Putamen (tissue), 1 donor: Measurements from ENCODE around the gene BTF3L4.
"Not testable (repeated sequence)": the region's sequence is repeated elsewhere in the genome, so short reads cannot be mapped to it uniquely, and the experiment has no call there.

Experiments used
- DNase-seq: peaks from one replicate; pipeline ENCODE4 v3.0.0-alpha.2; 2016; ENCODE audit warnings: low spot score

The BTF3L4 gene

DNA sequence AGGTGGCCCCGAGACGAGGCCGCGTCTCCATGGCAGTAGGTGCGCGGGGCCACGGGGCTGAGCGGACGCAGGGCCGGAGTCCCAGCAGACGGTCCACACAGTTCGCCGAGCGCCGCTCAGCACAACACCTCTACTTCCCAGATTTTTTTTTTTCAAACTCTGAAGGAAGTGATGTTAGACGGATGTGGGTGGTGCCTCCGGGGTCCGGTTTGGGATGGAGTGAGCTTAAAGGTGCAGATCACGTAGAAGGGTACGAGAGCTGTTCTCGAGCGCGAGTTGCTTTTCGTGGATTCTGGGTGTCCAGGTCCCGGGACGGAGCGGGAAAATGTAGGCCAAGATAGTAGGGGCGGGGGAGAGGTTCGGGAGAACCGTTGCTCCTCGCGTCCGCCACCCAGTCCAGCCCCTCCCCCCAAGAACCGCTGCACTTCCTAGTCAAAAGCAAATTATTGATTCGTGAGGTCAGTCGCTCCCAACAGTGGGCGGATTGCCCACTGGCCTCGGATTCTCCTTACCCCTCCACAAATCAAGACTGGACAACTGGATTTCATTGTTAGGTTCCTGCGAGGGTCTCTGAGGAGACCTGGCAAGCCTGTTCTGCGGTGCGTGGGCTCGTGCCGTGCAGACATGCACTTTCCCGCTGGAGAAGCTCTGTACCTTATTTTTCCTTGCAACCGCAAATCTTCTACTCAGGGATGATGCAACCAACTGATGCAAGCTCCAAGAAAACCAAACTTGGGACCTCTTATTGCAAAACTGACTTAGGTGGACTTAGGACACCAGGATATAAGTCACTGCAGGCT is 829 bp upstream of the BTF3L4 start, which contains the start of gene TXNDC12:
Gene TXNDC12, minus strand, starts transcription at position 126 of the 800 bp plus-strand sequence. Its CDS starts 95 bp downstream, at position 31.
- peak; percentile 88 for DNase-seq

DNA sequence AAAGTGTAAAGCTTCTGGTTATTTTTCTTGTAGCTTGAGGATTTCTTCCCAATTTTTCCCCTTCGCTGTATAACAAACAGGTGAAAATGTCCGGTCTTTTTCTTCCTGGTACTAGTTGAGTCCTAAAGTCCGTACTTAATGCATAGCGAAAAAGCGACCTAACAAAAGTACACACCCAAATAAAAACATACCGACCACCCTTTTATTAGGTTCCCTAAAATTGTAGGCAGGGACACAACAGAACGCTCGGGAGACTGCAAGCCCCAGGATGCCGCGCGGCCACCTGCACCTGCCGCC is 281 bp upstream of the BTF3L4 start:
- no peak for DNase-seq

DNA sequence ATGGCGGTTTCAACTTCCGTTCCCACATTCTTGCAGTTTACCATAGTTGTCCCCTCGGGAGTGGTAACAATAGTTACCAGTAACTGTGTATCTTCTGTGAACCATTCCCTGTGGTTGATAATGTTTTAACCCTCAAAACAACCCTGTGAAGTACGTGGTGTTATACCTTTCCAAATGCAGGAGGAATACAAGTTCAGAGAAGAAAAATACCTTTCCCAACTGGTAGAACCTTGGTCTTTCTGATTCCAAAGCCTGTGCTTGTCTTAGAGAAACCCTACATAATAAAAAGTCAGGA is 789 bp downstream of the BTF3L4 start:
- DNase-seq = no peak

DNA sequence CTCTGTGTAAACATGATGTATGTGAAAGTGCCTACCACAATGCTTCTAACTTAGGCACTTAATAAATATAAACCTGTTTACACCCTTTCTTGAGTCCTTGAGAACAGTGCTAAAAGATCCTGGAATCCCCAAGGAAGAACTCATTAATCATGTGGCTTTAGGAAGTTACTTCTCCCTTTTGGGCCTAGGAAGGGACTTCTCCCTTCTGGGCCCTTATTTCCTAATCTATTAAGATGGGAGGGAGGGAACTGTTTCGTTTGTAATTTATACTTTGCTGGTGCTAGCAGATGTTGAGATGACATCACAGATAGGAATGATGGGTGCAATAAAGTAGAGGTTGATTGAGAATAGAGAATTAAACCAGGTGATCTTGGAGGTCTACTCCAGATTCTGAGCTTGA is 1.2 kb downstream of the BTF3L4 start:
- no peak for DNase-seq

DNA sequence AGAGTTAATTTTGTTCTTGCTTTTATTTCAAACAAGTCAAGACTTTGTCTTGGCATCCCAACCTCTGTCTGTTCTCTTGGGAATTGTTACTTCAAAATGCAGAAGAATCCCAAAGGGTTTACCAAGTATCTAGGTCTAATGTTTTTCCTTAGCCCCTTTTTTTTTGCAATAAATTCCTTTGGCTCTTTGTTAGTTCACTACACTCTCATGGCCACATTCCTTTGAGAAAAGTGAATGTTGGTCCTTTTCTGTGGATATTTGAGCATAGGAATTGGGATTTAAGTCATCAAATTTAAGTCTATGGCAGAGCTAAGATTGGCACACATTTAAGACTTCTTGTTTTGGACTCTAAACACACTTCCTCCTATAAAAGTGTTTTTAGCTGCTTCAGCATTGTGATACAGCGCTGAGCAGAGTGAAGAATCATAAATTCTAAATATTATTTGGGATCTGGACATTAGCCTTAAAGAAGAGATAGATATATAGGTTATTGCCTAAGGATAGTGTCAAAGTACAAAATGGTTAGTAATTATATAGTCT is 1.9 kb downstream of the BTF3L4 start:
- no peak for DNase-seq

DNA sequence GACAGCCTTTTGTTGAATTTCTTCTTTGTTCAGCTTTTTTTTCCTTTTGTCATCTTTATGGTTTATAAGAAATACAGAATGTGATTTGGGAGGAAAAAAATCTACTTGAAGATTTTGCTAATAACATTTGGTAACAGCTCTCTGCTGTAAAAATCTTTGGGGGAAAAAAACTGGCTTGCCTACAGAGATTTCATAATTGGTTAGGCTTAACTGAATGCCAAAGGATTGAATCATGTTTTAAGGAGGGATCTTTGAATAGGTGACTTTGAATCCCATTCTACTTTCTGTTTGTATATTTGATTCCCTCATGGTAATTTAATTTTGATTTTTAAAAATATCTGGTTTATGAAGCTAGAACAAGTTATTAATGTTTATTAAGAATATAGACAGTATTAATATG is 3.2 kb downstream of the BTF3L4 start:
- DNase-seq = no peak

DNA sequence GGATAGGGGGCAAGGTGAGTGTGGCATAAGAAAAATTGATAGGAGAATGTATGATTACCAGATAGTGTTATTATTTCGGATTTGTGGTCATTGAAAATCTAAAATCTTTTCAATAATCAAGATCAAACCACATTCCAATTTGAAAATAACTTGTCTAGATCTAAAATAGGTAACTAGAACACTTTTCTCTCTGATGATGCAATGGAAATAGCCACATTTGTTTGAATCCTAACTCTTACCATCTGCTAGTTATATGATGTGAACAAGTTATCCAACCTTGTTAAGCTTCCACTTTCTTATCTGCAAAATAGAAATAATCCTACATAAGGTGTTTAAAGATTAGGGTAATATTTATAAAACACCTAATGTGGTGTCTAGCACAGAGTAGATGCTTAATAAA is 3.8 kb downstream of the BTF3L4 start:
- DNase-seq = no peak

DNA sequence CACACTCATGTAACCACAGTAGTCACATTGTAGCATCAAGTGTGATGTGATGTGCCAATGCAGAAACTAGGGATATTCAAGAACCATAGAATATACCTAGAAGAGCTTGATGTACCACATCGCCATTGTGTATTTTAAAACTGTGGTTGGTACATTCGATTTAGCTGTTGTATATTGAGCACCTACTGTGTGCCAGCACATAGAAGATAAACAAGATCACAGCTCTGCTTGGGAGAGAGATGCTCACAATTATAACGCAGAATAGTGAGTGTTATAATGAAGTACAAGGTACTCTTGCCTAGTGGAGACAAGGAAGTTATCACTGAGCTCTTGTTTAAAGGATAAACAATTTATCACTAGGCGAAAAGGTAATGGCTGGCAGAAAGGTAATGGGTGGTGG is 4.7 kb downstream of the BTF3L4 start:
- DNase-seq = no peak

DNA sequence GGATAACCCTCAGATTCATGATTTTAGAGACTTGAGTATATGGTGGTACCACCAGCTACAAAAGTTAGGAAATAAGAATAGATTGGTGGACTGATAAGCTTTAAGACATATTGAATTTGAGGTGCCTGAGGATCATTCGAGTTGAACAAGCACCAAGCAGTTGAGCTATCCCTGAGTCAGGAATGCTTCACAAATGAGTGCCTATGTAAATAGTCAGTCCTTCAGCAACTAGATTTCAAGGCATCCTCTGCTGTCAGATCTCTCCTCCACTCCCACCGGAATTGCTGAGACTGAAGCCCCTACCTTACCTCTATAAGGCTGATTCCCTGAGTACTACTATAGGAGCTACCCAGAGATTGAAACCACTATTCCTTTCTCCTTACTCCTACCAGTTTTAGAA is 7.1 kb downstream of the BTF3L4 start:
- no peak for DNase-seq

DNA sequence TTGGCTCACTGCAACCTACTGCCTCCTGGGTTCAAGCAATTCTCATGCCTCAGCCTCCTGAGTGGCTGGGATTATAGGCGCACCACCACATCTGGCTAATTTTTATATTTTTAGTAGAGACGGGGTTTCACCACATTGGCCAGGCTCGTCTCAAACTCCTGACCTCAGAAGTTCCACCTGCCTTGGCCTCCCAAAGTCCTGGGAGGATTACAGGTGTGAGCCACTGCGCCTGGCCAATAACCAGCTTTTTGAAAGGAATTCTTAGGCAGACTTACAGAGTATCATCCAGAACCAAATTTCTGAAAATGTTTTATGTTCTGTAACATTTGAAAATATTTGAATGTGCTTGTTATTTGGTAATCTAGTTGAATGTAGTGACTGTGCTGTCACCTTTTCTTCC is 14.6 kb downstream of the BTF3L4 start:
- DNase-seq = no peak

DNA sequence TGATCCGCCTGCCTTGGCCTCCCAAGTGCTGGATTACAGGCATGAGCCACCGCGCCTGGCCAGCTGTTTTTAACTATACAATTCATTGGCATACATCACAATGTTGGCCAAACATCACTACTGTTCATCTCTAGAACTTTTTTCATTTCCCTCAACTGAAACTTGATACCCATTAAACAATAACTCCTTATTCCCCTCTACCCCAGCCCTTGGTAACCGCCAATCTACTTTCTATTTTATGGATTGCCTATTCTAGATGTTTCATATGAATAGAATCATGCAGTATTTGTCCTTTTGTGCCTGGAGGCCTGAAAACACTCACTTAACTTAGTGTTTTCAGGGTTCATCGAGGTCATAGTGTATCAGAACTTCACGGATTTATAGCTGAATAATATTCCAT is 16.2 kb downstream of the BTF3L4 start:
- DNase-seq = no peak

DNA sequence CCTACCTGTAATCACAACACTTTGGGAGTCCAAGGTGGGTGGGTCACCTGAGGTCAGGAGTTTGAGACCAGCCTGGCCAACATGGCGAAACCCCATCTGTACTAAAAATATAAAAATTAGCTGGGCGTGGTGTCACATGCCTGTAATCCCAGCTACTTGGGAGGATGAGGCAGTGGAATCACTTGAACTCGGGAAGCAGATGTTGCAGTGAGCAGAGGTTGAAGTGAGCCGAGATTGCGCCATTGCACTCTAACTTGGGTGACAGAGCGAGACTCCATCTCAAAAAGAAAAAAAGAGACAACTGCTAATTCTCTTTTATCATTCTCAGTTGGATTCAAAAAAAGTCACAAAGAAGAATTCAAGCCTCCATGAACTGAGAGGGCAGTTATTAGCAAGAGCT is 21.2 kb downstream of the BTF3L4 start:
- DNase-seq = not testable (repeated sequence)

DNA sequence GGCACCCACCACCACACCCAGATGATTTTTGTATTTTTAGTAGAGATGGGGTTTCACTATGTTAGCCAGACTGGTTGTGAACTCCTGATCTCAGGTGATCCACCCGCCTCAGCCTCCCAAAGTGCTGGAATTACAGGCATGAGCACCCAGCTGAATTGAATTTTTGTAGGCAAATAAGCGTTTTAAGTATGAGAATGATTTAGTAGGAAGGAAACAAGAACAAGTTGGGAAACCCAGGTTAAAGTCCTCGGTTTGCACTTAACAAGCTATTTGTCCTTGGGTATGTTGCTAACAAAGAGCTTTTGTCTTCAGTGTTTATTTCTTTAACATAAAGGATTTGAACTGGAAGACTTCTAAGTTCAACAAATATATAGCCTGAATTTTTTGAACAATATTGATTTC is 23.9 kb downstream of the BTF3L4 start:
- no peak for DNase-seq

DNA sequence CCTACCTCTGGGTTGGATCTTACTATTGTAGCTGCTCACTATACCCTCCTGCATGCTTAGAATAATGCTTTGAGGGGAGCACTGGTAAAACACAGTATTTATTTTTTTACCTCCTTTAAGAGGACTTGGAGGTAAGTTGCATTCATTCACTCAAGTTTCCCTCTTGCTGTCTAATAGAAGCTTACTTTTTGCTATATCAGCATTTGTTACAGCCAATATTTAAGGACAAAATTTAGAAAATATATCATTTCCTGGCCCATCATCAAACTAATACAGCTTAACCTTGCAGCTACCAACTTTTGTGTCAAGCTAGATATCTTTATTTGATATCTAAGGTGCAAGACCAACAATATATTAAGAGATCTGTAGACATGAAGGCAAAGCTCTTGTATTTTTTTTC is 31.8 kb downstream of the BTF3L4 start:
- DNase-seq = not testable (repeated sequence)

DNA sequence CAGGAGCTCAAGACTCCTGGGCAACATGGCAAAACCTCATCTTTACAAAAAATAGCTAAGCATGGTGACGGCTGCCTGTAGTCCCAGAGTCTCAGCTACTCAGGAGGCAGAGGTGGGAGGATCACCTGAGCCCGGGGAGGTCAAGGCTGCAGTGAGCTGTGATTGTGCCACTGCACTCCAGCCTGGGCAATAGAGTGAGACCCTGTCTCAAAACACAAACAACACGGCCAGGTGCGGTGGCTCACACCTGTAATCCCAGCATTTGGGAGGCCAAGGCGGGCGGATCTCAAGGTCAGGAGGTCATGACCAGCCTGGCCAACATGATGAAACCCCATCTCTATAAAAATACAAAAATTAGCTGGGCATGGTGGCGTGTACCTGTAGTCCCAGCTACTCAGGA is 38.2 kb downstream of the BTF3L4 start:
- DNase-seq = not testable (repeated sequence)

DNA sequence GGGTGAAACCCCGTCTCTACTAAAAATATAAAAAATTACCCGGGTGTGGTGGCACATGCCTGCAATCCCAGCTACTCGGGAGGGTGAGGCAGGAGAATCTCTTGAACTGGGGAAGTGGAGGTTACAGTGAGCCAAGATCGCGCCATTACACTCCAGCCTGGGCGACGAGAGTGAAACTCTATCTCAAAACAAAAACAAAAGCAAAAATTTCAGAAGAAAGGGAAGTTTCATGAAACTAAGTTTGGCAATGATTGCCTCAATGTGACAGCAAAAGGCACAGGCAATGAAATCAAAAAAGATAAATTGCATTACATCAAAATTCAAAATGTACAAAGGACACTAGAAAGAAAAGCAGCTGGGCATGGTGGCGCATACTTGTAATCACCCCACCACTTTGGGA is 40.1 kb downstream of the BTF3L4 start:
- no peak for DNase-seq

DNA sequence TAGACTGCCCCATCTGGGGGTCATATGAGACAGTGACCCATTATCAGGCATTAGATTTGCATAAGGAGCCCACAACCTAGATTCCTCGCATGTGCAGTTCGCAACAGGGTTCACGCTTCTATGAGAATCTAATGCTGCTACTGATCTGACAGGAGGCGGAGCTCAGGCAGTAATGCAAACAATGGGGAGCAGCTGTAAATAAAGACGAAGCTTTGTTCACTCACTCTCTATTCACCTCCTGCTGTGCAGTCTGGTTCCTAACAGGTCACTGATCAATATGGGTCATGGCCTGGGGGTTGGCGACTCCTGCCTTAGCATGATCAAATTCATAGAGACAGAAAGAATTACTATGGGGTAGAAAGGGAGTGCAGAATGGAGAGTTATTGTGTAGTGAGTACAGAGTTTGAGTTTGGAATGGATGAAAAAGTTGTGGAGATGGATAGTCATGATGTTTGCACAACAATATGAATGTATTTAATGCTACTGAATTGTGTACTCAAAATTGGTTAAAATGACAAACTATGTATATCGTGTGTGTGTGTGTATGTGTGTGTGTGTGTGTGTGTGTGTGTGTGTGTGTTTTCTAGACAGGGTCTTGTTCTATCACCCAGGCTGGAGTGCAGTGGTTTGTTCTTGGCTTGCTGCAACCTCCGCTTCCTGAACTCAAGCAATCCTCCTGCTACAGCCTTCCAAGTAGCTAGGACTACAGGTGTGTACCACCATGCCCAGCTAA is 42.2 kb downstream of the BTF3L4 start:
- DNase-seq = no peak

DNA sequence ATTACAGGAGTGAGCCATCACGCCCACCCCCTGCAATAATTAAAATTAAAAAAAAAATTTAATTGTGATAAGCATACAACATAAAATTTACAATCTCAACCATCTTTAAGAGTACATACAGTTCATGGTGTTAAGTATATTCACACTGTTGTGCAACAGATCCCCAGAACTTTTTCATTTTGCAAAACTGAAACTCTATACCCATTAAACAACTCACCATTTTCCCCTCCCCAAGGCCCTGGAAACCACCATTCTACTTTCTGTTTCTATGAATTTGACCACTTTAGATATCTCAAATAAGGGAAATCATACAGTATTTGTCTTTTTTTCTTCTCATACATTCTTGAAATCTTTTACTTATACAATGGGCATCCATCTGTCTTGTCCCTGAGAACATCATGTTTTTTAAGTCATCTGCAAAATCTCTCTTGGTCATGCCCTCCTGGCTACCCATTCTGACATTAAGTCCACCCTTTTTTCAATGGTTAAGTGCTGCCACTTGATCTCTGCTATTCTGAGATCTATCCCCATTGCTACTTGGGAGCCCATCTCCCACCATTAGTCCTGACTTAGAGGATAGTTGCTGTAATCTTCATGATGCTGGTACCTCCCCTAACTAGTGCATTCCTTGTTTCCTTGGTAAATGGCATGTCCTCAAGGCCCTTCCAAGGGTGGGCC is 46.4 kb downstream of the BTF3L4 start:
- DNase-seq = no peak

DNA sequence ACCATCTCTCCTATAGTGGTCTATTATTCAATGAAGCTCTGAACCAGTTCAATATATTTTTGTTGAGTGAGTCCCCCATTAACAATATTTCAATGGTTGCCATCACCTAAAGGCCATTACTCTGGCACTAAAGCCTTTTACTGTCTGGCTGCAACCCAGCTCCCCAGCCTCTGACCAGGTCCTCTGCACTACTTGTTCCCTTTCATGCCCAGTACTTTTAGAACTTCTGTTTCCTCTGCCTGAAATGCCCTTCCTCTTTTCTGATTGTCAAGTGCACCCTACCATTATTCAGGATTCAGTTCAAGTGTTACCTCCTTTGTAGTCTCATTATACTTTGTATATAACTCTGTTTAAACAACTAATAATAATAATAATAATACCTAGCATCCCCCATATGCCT is 55.4 kb downstream of the BTF3L4 start:
- DNase-seq = no peak

DNA sequence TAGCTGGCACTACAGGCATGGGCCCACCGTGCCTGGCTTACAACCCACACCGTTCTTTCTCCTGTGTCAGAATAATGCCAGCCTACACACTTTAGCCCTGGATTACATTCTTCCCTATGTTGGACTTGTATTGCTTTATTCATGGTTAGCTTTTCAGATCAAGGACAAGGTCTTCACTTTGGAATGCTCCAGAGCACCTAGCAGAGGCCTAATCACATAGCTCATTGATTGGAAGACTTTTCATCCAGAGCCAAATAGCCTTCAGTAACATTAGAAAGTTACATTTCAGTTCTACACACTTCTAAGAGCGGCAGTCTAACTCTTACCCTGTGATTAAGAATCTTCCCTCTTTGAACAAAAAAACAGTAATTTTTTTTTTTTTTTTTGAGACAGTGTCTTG is 56.4 kb downstream of the BTF3L4 start:
- no peak for DNase-seq

DNA sequence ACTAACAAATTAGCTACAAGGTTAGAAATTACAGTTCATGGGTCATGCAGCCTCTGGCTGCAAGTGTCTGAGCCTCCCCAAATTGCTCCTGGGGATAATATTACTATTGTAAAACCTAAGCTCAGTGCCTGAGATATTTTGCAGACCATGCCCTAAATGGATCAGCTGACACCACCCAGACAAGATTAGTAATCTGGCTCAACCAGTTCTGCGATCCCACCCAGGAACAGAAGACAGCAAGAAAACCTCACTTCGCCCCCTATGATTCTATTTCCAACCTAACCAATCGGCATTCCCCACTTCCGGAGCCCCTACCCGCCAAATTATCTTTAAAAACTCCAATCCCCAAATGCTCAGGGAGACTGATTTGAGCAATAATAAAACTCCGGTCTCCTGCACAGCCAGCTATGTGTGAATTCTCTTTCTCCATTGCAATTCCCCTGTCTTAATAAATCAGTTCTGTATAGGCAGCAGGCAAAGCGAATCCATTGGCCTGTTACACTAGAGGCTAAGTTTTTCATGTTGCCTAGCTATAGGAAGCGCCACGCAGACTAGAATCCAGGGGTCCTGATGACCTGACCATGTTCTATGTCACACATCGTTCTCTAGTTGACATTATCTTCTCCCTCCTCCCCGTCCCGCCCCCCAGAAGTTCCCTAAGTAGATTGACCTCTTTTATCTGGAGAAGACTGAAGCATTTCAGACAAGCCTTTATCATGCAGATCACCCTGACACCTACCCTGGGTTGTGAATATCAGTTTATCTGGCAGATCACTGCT is 63.4 kb downstream of the BTF3L4 start:
- DNase-seq = no peak

DNA sequence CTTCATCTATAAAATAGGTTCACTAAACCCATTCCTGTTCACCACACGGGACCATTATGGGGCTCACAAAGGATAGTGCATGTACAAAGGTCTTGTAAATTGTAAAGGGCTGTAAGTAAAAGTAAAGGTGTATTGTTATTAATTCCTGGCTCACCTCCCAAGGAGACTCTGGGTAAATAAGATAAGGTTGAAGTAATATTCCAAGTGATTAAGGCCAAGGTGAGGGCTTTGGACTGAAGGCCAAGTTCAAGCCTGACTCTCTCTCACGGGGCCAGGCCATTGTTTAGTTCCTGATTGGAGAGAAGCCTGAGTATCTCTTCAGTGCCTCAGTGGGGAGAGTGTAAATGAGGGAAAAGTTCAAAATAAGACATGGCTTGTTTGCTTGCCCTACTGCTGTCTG is 66.3 kb downstream of the BTF3L4 start:
- no peak for DNase-seq
